Measurements from ENCODE around the gene ANAPC2. TPM values are rescaled to one million over a fixed set of nuclear protein-coding genes. Genes with fewer than 3 reads are reported as not detected.
A peak's percentile ranks its signal among the peaks of the same experiment; 100 is the strongest.

ANAPC2 gene
- polyA plus RNA-seq, 2 of the 4 experiments (the other 2 are of a cell fraction) = 17.5 to 40.7 TPM

DNA sequence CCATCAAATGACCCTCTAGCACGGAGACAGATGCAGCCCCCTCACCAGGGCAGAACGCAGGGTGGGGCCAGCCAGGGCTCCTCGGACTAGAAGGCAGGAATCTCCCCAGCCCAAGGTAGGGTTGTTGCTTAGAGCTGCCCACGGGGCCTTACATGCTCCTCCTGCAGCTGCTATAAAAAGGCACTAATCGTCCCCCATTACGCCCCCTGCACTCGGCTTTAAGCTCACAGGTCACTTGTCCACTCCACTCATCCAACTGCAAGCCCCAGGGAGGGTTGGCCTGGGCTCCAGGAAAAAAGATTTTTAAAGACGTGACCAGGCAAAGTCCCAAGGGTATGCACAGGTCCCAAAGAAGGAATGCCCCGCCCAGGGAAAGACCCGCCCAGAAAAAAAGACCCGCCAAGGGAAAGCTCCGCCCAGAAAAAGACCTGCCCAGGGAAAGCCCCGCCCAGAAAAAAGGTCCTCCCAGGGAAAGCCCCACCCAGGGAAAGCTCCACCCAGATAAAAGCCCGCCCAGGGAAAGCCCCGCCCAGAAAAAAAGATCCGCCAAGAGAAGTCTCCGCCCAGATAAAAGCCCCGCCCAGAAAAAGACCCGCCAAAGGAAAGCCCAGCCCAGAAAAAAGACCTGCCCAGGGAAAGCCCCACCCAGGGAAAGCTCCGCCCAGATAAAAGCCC lies 38.3 kb downstream of the ANAPC2 start:
- peaks cover 24% of the 10 kb centered on the region; the same call in 1 of the 3 replicates for H3K4me1 ChIP-seq
- no peak overlapping the region for H3K4me3 ChIP-seq
- H3K27ac ChIP-seq = peak overlapping the region in 1 of 2 experiments; percentile 55; a peak in 3 of 6 replicates
- DNase-seq (ENCODE audit: low read depth in 1 of 2, low spot score in 1 of 2) = peak in 1 of 2 experiments; percentile 71
- CTCF ChIA-PET = interaction anchor here (0.8 to 1.7 kb wide), 6 partner anchors 10 to 82 kb away, joined by 3 to 6 read pairs (median 4); partner anchors contain the start of gene LRRC26
- H3K9me3 ChIP-seq = no peaks in the 10 kb centered on the region
- TF ChIP-seq, protein P1, sequence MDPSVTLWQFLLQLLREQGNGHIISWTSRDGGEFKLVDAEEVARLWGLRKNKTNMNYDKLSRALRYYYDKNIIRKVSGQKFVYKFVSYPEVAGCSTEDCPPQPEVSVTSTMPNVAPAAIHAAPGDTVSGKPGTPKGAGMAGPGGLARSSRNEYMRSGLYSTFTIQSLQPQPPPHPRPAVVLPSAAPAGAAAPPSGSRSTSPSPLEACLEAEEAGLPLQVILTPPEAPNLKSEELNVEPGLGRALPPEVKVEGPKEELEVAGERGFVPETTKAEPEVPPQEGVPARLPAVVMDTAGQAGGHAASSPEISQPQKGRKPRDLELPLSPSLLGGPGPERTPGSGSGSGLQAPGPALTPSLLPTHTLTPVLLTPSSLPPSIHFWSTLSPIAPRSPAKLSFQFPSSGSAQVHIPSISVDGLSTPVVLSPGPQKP (IDR thresholded peaks at IDR 0.05; ENCODE audit: low read depth, low read length) = no peak
- TF ChIP-seq, protein P2, sequence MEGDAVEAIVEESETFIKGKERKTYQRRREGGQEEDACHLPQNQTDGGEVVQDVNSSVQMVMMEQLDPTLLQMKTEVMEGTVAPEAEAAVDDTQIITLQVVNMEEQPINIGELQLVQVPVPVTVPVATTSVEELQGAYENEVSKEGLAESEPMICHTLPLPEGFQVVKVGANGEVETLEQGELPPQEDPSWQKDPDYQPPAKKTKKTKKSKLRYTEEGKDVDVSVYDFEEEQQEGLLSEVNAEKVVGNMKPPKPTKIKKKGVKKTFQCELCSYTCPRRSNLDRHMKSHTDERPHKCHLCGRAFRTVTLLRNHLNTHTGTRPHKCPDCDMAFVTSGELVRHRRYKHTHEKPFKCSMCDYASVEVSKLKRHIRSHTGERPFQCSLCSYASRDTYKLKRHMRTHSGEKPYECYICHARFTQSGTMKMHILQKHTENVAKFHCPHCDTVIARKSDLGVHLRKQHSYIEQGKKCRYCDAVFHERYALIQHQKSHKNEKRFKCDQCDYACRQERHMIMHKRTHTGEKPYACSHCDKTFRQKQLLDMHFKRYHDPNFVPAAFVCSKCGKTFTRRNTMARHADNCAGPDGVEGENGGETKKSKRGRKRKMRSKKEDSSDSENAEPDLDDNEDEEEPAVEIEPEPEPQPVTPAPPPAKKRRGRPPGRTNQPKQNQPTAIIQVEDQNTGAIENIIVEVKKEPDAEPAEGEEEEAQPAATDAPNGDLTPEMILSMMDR (IDR thresholded peaks at IDR 0.05) = no peak
- TF ChIP-seq MAZ (IDR thresholded peaks at IDR 0.05; ENCODE audit: borderline replicate concordance, low read depth, low read length) (no peak), ZSCAN20 (CRISPR knock-in tag; IDR thresholded peaks at IDR 0.05) (no peak), GATA3 (IDR thresholded peaks at IDR 0.05; ENCODE audit: borderline replicate concordance) (no peak), NR3C1 (IDR thresholded peaks at IDR 0.05) (no peak)
- FAIRE-seq = no peak
- peak overlapping the region; percentile 45 for H3K4me2 ChIP-seq
- peak in 1 of 2 experiments; percentile 5; a peak in 2 of 6 replicates for ATAC-seq
- POLR2A ChIA-PET = interaction anchor here (0.6 to 2.8 kb wide), 8 partner anchors 18 to 105 kb away, joined by 3 to 25 read pairs (median 10); partner anchors contain the start of genes ANAPC2, NELFB, SSNA1 and TPRN
- 21% methylated on average over 20 of the region's 20 CpGs for WGBS (ENCODE audit: missing lambda C conversion rate)

DNA sequence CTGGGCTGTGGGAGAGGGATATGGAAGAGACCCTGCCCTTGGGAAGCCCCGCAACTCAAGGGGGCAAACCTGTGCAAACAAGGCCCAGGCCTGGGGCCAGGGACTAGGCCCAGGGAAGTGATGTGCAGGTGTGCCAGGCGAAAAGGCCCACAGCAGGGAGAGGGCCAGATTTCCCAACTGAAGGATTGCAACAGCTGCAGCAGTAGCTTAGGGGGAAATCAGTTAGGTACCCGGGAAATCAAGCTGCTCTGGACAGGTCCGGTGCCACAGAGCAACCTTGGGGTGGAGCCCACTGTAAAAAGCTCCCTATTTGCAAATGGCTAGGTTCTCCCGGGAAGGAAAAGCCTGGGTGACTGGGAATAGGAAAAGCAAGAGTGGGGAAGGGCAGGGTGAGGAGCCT lies 39.0 kb downstream of the ANAPC2 start:
- peak overlapping the region in 1 of 2 experiments; percentile 55; a peak in 1 of 6 replicates for H3K27ac ChIP-seq
- H3K4me3 ChIP-seq = no peak overlapping the region
- ATAC-seq = no peak
- TF ChIP-seq NFE2L2 (conservative IDR thresholded peaks at IDR 0.05; ENCODE audit: low read length) (no peak), CBX2 (IDR thresholded peaks at IDR 0.05; ENCODE audit: borderline replicate concordance, low read depth) (no peak), FOSL2 (IDR thresholded peaks at IDR 0.05) (no peak), FOSL2 (CRISPR knock-in tag; IDR thresholded peaks at IDR 0.05) (no peak)
- TF ChIP-seq, protein P3, sequence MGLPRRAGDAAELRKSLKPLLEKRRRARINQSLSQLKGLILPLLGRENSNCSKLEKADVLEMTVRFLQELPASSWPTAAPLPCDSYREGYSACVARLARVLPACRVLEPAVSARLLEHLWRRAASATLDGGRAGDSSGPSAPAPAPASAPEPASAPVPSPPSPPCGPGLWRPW (IDR thresholded peaks at IDR 0.05) = no peak
- TF ChIP-seq, protein P4, sequence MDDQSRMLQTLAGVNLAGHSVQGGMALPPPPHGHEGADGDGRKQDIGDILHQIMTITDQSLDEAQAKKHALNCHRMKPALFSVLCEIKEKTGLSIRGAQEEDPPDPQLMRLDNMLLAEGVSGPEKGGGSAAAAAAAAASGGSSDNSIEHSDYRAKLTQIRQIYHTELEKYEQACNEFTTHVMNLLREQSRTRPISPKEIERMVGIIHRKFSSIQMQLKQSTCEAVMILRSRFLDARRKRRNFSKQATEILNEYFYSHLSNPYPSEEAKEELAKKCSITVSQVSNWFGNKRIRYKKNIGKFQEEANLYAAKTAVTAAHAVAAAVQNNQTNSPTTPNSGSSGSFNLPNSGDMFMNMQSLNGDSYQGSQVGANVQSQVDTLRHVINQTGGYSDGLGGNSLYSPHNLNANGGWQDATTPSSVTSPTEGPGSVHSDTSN (IDR thresholded peaks at IDR 0.05) = no peak
- POLR2A ChIA-PET = interaction anchor here (2.8 kb wide), 1 partner anchor 20 kb away, joined by 18 read pairs; no protein-coding TSS in a partner anchor
- CTCF ChIA-PET = interaction anchor here (0.6 to 1.7 kb wide), 7 partner anchors 9 to 81 kb away, joined by 3 to 6 read pairs (median 4); partner anchors contain the start of gene LRRC26
- DNase-seq (ENCODE audit: low read depth in 1 of 2, low spot score in 1 of 2) = no peak
- no peaks in the 10 kb centered on the region for H3K9me3 ChIP-seq
- H3K4me2 ChIP-seq = no peak overlapping the region; the same call in 2 of the 3 replicates
- H3K4me1 ChIP-seq = peaks cover 24% of the 10 kb centered on the region; the same call in 1 of the 3 replicates
- 82% methylated on average over 4 of the region's 5 CpGs for WGBS (ENCODE audit: missing lambda C conversion rate)
- no peak for FAIRE-seq

DNA sequence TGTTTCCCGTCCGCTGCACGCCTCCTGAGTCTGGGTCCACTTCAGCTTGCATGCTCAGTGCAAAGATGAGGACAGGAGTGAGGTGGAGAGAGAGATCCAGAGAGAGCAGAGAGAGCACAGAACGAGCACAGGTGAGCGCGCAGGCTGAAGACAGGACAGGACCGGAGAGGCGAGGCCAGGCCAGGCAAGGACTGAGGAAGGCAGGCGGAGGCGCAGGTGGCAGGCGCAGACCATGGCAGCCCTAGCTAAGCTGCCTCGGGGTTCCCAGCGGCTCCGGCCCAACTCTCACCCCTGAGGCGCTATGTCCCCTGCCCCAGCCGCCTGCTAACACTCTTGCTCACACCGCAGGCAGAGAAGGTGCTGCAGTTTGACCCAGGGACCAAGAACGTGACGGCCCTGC lies 39.7 kb downstream of the ANAPC2 start:
- ATAC-seq = no peak
- 89% methylated on average over 19 of the region's 19 CpGs for WGBS (ENCODE audit: missing lambda C conversion rate)
- Histone ChIP-seq H3K4me2 (no peak overlapping the region), H3K27ac (no peak overlapping the region), H3K4me3 (no peak overlapping the region), H3K4me1 (peaks cover 24% of the 10 kb centered on the region; the same call in 1 of the 3 replicates), H3K9me3 (no peaks in the 10 kb centered on the region)
- TF ChIP-seq ZFP36 (IDR thresholded peaks at IDR 0.05; ENCODE audit: borderline replicate concordance, partially characterized antibody) = no peak
- TF ChIP-seq RNF2 (IDR thresholded peaks at IDR 0.05; ENCODE audit: borderline replicate concordance, low read depth) = no peak
- no peak for TF ChIP-seq CEBPB (IDR thresholded peaks at IDR 0.05)
- TF ChIP-seq, protein P5, sequence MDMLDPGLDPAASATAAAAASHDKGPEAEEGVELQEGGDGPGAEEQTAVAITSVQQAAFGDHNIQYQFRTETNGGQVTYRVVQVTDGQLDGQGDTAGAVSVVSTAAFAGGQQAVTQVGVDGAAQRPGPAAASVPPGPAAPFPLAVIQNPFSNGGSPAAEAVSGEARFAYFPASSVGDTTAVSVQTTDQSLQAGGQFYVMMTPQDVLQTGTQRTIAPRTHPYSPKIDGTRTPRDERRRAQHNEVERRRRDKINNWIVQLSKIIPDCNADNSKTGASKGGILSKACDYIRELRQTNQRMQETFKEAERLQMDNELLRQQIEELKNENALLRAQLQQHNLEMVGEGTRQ (IDR thresholded peaks at IDR 0.05) = no peak
- no peak for TF ChIP-seq MAZ (IDR thresholded peaks at IDR 0.05; ENCODE audit: borderline replicate concordance, low read depth, low read length)
- TF ChIP-seq TFCP2L1 (CRISPR knock-in tag; IDR thresholded peaks at IDR 0.05) = no peak
- no peak for FAIRE-seq
- DNase-seq (ENCODE audit: low read depth in 1 of 2, low spot score in 1 of 2) = no peak
- CTCF ChIA-PET = interaction anchor here (0.6 to 1.4 kb wide), 6 partner anchors 8 to 80 kb away, joined by 3 to 6 read pairs (median 4); no protein-coding TSS in a partner anchor
- POLR2A ChIA-PET = no interaction called here
